ENCODE measurements around the gene RYR3.

DNA sequence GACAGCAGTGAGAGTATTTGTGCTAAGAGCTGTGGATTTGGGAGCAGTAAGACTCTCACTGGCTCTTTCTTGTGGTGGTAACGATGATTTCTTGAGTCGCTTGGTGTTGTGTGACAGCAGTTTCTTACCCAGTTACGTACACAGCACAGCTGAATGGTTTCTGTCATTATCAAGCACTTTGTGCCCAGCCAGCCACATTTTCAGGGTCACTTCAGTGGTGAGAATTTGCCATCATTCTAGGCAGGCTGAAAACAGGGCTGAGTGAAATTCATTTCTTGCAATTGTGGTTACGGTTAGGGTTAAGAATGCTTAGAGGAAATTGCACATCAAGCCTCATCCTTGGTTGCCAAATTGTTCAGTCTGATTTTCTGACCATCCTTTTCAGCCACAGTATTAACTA lies 130.1 kb downstream of the RYR3 start:
- TF ChIP-seq CTCF (conservative IDR thresholded peaks at IDR 0.05; ENCODE audit: low read length) (no peak), EZH2phosphoT487 (IDR thresholded peaks at IDR 0.05; ENCODE audit: borderline replicate concordance, low read depth, low read length) (no peak)

Measured in OCI-LY7 (cell line).